Measurements from ENCODE around the gene GAL3ST3. TPM values are rescaled to one million over a fixed set of nuclear protein-coding genes. Genes with fewer than 3 reads are reported as not detected.

The GAL3ST3 gene
- total and polyA plus RNA-seq, 7 donors: 0.04 TPM; not detected in 6

DNA sequence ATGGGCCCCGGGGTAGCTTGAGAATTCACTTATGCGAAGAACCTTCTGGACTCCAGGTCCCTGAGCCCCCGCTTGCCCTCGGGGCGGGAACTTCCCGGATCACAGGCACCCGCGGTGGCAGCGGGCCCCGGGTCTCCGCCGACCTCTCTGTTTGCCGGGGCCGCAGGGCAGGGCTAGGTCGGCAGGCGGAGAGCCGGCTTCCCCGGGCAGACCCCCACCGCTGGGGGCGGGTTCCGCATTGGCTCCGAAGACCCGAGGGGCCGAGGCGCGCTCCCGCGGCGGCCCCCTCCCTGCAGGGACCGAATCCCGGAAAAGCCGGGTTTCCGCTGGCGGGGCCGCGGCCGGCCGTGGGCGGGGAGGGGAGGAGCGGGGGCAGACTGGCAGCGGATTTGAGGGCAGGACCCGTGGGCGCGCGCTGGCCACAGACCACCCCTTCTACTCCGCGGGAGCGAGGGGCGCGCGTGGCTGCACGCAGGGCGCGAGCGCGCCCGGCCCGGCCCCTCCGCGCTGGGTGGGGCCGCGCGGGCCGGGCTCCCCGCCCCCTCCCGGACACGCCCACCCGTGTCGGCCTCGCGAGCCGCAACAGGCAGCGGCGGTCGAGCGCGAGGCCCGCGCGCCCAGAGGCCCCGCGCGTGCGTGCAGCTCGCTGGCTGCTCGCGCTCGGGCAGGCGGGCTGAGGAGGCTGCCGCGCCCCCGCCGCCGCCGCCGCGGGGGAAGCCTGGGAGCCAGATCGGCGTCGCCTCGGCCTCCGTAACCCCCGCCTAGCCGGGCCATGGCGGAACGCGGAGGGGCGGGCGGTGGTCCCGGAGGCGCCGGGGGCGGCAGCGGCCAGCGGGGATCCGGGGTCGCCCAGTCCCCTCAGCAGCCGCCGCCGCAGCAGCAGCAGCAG is 21.0 kb upstream of the GAL3ST3 start, which contains the start of gene PACS1:
Gene PACS1, plus strand, starts transcription at position 558 of the 889 bp plus-strand sequence. Its CDS starts 215 bp downstream, at position 773.
- 0% methylated on average over 120 of the region's 120 CpGs for WGBS, 2 donors
- peaks cover 14 to 52% (median 17%) of the 10 kb centered on the region in 4 donors for H3K36me3 ChIP-seq
- no peaks in the 10 kb centered on the region for H3K9me3 ChIP-seq
- peak within 1 kb of the TSS; percentile 77 to 100 (median 90) for H3K4me3 ChIP-seq
- H3K27me3 ChIP-seq: no peaks in the 10 kb centered on the region
- peak; percentile 85 for DNase-seq
- intact Hi-C loops (cut with DNase I): no loop called here
- peak within 1 kb of the TSS; percentile 88 to 98 (median 97) for H3K27ac ChIP-seq
- peak in 2 of 4 donors; percentile 52 to 69 for TF ChIP-seq POLR2AphosphoS5 (IDR thresholded peaks at IDR 0.05)
- TF ChIP-seq EP300 (IDR thresholded peaks at IDR 0.05): peak in 1 of 4 donors; percentile 16
- TF ChIP-seq CTCF (IDR thresholded peaks at IDR 0.05): no peak
- peaks cover 0 to 40% (median 32%) of the 10 kb centered on the region in 4 donors for H3K4me1 ChIP-seq

DNA sequence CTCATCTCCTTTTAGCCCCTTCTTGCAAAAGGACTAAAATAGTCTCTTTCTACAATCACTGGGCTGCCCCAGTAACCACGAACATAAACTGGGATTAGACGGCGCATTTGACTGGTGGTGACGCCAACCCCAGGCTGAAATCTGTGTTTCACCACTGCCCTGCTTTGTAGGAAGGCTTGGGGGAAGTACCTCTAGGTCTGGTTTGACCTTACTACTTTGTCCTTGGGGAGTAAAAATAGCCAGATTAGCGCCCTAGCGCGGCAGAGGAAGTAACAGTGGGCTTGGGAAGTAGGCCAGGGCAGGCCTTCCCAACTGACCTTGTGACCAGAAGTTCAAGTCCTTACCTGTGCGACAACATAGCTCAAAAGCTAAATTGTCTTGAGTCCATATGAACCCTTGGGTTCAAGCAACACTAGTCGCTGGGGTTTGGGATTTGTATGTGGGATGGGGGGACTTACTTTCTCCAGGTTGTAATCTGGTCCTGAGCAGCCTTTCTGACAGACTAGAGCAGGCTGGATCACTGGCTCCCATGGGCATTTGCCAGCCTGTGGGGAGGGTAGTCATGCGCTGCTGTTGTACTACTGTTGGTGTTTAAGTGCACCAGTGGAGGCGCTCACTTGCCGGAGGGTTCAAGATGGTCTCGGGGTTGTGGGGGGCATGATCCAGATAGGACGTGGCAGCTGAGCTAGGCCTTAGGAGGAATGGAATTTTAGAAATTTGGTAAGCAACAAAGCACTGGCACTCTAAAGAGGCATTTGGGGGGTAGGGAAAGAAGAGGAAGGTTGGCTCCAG is 20.2 kb upstream of the GAL3ST3 start:
- peaks cover 14 to 54% (median 25%) of the 10 kb centered on the region in 4 donors for H3K36me3 ChIP-seq
- DNase-seq: no peak
- peak overlapping the region; percentile 88 to 98 (median 97) for H3K27ac ChIP-seq
- H3K27me3 ChIP-seq: no peaks in the 10 kb centered on the region
- H3K9me3 ChIP-seq: no peaks in the 10 kb centered on the region
- H3K4me3 ChIP-seq: peak overlapping the region; percentile 47 to 100 (median 90)
- no peak for TF ChIP-seq POLR2A (IDR thresholded peaks at IDR 0.05)
- peaks cover 0 to 40% (median 32%) of the 10 kb centered on the region in 4 donors for H3K4me1 ChIP-seq
- intact Hi-C loops (cut with DNase I): no loop called here
- 50 to 53% methylated on average over 14 of the region's 14 CpGs for WGBS, 2 donors

DNA sequence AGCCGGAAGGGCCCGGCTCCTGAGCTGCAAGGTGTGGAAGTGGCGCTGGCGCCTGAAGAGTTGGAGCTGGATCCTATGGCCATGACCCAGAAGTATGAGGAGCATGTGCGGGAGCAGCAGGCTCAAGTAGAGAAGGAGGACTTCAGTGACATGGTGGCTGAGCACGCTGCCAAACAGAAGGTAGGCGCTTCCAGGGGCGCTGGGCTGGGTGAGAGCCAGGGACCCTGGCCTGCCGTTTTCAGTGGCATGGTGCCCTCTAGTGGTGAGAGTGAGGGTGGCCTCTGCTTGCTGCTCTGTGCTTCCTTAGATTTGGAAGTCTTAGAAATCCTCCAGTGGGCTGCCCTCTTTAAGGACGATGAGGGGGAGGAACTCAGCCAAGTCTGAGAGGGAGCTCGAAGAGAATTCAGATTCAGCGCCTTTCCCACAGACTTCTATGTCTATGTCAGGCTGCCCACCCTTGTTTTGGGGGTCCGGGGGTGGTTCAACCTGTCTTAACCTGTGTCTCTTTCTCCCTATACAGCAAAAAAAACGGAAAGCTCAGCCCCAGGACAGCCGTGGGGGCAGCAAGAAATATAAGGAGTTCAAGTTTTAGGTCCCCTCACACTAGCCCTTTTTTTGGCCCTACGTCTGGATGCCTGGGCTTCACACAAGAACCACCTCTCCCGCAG is 19.3 kb upstream of the GAL3ST3 start:
- peaks cover 14 to 59% (median 33%) of the 10 kb centered on the region in 4 donors for H3K36me3 ChIP-seq
- DNase-seq: peak; percentile 80

DNA sequence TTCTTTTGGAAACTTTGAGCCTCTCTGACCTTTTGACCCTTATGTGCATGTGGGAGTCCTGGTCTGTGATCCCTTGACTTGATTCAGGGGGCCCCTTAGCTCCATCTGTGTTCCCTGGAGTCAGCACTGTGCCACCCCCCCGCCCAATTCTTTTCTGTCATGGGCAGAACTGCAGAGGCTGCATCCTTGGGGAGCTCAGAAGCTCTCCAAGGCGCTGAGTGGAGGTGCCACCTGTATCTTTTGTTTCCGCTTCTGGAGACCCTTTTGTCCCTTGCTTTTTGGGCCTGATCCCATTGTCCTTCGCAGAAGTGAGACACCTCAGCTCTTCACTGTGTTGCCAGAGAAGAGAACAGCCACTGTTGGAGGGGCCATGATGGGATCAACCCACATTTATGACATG is 18.7 kb upstream of the GAL3ST3 start:
- DNase-seq: no peak
- intact Hi-C loops (cut with DNase I): no loop called here
- Histone ChIP-seq H3K4me3 (no peak overlapping the region), H3K4me1 (peaks cover 0 to 40% (median 32%) of the 10 kb centered on the region in 4 donors), H3K27ac (peak overlapping the region; percentile 88 to 98 (median 97)), H3K36me3 (peaks cover 17 to 65% (median 39%) of the 10 kb centered on the region in 4 donors), H3K27me3 (no peaks in the 10 kb centered on the region), H3K9me3 (no peaks in the 10 kb centered on the region)
- WGBS, 2 donors: 86 to 96% methylated on average over 4 of the region's 4 CpGs
- TF ChIP-seq CTCF (IDR thresholded peaks at IDR 0.05) (no peak), POLR2AphosphoS5 (IDR thresholded peaks at IDR 0.05) (no peak), POLR2A (IDR thresholded peaks at IDR 0.05) (no peak), EP300 (IDR thresholded peaks at IDR 0.05) (no peak)

More for the DNA sequence above, 19.3 kb upstream of the GAL3ST3 start:
- Histone ChIP-seq H3K27ac (peak overlapping the region; percentile 88 to 98 (median 97)), H3K4me3 (no peak overlapping the region), H3K27me3 (no peaks in the 10 kb centered on the region), H3K4me1 (peaks cover 0 to 40% (median 32%) of the 10 kb centered on the region in 4 donors), H3K9me3 (no peaks in the 10 kb centered on the region)
- TF ChIP-seq CTCF (IDR thresholded peaks at IDR 0.05) (peak; percentile 36 to 96 (median 76)), EP300 (IDR thresholded peaks at IDR 0.05) (no peak)
- intact Hi-C loops (cut with DNase I): no loop called here
- WGBS, 2 donors: 59 to 63% methylated on average over 17 of the region's 17 CpGs

All from sigmoid colon (tissue), 7 donors.